GM19395 (cell line): Measurements from ENCODE around the gene PLEKHA3.

ENCODE experiments used
- ATAC-seq: cut with Tn5 transposase; IDR thresholded peaks from one replicate; pipeline ENCODE4 v1.9.1; 2021; ENCODE audit warnings: mild to moderate bottlenecking, moderate library complexity; ENCODE audit not compliant: unreplicated experiment

Gene PLEKHA3

DNA sequence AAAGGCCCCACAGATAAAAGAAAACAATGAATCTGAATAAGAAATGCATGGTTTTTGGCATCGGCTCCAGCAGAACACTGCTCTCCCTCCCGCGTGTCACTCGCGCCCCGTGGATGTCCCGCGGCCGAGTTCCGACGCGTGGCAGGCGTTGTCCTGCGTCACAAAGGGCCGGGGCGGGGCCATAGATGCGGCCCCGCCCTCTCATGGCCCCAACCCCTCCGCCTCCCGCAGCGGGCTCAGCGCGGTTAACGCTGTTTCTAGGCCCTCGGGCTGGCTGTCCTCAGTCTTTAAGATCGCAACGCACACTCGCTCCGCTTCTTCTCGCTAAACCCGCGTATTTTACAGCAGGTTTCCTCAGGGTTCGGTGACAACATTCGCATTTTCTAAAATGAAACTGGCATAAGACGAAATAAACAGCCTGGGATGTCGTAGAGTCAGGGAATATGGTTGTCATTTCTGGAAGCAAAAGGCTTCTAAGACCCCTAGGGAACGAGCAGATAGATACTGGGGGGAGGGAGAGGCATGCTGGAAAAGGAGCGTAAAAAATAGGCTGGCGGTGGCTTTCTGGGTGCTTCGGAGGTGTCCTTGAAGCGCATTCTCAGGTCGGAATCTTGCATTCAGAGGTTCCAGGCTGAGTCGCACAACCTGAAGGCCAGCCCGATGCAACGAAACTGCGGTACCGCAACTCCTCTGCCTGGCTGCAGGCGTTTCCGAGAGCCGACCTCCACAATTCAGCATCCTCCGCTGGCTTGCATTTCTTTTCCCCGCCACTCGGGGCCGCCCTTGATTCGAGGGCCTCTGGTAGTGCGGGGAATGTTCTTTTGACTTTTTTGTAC, 1.6 kb upstream of the PLEKHA3 start, which contains the start of gene FKBP7:
TSS of gene FKBP7 (minus strand) at position 162 of the 836 bp plus-strand sequence. CDS start at position 61, 101 bp downstream.
- peak; percentile 52 for ATAC-seq

DNA sequence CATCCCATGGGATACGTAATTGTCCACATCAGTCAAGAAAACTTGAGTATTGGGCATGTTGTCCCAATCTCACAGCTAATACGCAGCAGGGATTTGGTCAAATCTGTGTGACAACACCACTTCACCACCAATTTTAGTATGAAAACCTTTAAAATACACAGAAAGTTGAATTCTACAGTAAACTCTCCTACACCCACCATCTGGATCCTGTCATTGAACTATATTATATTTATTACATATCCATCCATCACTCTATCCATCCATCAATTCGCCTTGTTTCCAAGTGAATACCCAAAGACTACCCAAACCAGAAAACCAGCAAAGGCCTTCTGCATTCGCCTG, 1.0 kb upstream of the PLEKHA3 start:
- ATAC-seq, result no peak

DNA sequence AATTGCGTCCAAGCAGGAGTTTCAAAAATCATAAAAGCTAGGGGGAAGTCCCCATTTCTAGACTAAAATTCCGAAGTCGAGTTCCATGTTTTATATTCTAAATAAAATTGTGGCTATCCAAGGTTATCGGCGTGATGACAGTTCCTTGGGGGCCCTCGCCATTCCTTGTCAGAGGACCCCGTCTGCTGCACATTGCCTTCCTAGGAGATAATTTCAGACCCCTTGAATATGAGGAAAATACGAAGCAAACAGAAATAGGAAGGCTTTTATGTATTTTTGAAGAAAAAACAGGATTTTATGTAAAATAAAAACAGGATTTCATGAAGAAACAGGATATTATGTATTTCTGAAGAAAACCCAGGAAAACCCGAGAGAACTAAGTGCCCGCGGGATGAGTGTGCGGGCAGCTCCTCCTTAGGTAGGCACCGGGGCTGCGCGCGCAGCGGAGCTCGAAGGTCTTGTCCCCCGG, 465 bp upstream of the PLEKHA3 start:
- no peak for ATAC-seq

DNA sequence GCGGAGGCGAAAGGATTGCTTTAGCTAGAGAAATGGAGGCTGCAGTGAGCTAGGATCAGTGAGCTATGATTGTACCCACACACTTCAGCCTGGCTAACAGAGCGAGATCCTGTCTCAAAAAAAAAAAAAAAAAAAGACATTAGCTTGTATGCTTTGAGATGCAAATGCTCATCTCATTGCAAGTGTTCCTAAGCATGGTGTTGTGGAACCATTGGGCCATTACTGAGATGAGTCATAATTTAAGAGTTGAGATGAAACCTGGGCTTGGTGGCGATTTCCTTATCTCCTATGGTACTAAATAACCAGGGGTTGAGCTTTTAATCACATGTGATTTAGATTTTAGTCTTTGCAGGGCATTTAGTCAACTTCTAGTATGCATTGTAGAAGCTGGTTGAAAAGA, 2.2 kb downstream of the PLEKHA3 start:
- ATAC-seq, result peak; percentile 44

DNA sequence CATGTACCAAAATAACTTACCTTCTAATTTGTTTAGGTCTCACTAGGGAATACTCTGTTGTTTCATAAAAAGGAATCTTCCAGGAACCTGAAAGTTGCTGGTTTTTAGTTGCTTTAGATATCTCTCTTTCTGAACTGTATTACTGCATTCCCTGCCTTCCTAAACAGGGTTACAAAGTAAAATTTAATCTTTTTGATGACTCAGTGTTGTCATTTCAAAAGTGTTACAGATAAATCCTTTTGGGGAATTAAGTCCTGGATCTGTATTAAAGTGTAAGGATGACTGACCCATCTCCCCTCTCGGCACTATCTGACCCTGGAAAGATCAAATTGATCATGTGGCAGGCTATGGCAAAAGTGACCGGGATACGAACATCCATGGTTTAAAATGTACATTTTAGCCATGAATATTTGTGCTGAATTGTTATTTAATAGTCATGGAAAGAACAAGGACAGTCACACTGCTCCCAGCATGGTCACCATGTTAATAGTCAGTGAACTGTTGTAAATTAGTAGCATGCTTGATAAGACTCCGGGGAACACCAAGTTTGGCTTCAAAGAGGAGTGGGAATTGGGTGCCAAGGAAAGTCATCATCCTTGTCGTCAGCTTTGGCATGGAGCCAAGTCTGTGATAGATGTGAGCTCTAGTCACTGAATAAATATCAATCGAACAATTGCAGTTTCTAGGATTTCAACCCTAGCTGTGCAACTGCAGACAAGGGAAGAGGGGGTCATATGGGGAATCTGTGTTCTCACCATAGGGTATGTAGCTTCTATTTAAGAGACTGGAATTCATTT, 4.2 kb downstream of the PLEKHA3 start:
- no peak for ATAC-seq

DNA sequence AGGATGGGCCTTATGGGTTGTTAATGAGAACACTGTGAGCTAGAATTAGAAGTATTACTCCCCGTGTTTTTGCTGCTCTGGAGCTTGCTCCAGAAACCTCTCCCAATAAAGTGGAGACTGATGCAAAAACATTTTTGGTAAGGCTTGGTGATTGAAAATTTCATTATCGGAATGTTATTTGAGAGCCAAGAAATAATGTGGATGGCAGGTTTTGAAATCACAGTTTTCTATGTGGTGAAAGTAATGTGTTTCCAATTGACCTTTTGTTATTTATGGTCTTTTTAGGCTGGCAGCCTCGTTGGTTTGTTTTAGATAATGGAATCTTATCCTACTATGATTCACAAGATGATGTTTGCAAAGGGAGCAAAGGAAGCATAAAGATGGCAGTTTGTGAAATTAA, 5.1 kb downstream of the PLEKHA3 start:
- ATAC-seq, result no peak

DNA sequence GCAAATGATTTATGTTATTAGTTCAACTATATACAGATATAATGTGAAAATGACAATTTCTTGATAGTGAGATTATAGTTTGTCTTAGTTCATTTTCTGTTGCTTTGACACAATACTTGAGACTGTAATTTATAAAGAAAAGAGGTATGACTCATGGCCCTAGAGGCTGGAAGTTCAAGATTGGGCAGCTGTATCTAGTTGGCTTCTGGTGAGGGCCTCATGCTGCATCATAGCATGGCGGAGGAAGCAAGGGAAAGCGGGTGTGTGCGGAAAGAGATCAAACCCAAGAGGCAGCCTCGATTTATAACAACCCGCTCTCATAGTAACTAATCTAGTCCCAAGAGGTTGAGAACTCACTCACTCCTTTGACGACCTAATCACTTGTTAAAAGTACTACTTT, 11.4 kb downstream of the PLEKHA3 start:
- no peak for ATAC-seq

DNA sequence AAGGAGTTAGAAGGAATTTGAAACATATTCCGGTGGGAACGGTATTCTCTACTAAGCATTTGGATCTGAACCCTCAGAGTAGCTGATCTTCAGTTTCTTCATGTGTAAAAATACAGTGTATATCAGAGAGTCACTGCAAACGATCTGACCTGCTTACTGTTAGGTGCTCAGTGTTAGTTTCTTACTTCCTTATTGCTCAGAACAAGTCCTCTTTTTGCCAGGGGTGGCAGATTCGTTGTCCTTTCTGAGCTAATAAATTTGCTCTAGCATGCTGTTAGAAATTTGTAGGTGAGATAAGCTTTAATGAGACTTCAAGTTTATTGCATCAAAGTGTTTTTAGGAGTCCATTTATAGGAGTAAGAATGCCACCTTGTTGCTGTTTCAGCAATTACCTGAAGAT, 15.8 kb downstream of the PLEKHA3 start:
- ATAC-seq, result no peak

DNA sequence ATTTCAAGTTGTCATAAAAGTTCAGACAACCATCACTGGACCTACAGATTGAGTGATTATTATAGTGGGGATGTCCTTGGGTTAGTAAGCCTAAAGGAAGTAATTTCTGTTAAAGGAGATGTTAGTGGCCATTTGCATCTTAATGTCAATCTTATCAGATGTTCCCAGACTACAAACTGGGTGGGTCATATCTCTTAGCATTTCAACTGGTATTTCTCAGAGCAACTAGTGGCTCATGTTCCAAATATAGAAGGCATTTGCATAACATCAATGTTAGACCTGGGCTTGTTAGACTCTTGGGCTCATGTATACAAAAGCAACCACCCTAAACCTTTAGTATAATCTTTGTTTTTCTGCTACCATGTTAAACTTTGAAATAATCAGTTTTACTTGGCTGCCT, 17.9 kb downstream of the PLEKHA3 start:
- ATAC-seq, result peak; percentile 70

DNA sequence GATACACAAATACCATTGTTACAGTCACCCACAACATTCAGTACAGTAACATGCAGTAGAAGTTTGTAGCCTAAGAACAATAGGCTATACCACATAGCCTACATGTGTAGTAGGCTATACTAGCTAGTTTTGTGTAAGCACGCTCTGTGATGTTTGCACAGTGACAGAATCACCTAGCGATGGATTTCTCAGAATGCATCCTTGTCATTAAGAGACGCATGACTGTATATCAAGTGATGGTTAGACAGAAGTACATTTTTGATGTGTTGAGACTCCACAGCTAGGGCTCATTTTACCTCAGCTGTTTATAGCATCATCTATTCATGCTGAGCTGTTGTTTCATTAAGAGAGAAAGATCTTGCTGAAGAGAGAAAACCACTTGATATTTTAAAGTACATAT, 19.4 kb downstream of the PLEKHA3 start:
- no peak for ATAC-seq

DNA sequence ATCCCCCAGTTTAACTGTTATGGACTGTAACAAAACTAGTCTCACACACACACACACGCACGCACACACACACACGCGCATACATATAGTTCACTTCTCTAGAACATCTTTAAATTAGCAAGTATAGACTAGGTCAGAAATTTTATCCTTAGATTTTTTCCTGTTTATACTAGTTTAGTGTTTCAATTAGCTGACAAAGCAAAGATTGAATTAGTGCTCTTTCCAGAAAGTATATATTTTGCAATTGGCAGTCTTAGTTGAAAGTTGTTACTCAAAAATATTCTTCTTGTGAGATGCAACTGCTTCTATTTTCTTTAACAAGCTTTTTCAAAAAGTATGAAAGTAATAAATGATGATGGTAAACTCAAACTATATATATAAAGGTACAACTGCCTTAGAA, 22.5 kb downstream of the PLEKHA3 start:
- no peak for ATAC-seq

DNA sequence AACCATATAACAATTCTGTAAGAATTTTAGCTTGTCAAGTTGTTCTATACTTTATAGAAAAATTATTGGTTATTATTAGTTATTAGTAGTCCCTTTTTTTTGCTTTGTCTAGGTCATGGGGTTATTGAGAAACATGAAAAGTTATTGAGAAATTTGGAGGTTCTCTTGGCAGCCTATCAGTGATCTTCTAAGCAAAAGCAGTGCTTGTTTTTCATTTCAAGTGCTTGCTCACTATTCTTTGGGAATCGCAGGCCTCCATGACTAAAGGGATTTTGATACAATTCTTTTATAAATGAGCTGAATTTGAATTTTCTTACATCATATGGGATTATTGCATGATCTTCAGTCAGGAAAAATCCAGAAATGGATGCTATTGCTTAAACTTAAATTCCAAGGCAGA, 25.8 kb downstream of the PLEKHA3 start:
- no peak for ATAC-seq

DNA sequence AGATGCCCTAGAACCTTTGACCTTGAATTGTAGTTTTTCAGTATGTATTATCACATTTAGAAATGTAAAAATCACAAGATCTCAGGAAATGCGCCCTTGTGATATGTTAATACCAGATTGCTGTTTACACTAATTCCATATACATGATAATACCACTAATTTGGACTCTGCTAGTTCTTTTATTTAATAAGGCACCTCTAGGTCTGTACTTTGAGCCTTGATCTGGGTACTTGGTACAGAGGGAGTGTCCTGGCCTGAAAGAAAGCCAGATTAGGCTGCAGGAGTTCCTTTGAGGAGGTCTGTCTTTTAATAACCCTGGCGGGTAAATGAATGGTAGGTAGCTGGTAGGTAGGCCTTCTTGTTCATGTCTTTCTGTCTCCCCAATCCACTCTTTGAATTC, 26.3 kb downstream of the PLEKHA3 start:
- ATAC-seq, result no peak

DNA sequence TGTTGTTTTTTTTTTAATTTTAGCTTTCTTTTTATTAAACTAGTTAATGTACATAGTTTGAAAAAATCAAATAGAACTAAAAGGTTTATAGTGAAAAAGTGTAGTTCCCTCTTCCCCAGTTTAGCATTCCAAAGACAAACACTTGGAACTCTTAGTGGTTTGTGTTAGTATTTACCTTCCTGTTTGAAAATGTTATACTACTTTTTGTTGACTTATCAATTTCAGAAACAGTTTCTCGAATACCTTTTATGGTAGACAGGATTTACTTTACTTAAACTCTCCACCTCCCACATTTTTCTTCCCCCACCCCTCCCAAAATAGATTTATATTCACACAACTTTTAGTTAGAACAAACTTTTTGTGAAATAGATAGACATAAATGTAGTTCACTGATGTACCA, 26.7 kb downstream of the PLEKHA3 start:
- ATAC-seq, result no peak

DNA sequence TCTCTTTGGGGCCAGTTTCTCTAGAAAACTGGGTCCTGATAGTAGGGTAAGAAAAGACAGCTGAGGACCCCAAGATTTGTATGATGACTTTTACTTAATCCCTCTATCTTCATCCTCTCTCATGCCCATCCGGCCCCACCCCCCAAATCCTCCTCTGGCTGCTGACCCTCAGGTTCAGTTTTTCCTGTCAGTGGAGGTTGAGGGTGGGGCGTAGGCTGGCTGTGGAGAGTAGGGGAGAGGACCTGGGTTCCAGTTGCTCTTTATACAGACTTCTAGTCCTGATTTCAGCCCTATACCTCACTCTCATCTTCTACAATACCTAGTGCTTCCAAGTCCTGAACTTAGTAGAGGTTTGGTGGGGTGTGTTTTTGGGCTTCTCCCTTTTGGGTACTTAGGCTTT, 28.4 kb downstream of the PLEKHA3 start:
- no peak for ATAC-seq

DNA sequence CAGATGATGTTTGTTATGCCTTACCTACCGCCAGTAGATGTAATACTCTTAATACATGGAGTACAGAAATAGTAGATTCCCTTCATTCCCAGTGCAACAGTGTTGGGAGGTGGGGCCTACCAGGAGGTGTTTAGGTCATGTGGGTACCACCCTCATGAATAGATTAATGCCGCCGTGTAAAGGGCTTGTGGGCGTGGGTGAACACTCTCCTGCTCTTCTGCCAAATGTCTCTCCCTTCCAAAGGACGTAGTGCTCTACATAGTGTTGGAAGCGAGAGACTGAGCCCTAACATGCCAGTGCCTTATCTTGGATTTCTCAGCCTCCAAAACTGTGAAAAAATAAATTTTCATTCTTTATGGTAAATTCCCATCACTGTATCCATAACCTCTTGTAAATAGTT, 30.1 kb downstream of the PLEKHA3 start:
- ATAC-seq, result no peak

DNA sequence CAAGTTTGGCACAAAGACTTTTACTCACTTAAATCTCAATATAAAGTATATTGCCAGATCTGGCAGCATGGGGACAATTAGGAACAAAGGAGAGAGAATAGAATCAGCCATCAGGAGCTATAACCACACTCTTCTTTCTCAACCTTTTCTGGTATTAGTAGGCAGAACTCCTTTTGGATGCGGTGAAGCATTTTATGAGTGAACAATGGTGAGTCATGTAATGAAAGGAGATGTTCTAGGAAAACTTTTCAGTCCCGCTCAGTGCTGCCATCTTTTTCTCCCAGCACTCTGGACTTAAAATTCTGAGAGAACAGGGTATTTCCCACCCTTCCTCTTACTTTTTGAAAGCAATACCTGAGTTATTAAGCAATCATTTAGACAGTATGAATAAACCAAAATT, 32.2 kb downstream of the PLEKHA3 start:
- ATAC-seq, result no peak

DNA sequence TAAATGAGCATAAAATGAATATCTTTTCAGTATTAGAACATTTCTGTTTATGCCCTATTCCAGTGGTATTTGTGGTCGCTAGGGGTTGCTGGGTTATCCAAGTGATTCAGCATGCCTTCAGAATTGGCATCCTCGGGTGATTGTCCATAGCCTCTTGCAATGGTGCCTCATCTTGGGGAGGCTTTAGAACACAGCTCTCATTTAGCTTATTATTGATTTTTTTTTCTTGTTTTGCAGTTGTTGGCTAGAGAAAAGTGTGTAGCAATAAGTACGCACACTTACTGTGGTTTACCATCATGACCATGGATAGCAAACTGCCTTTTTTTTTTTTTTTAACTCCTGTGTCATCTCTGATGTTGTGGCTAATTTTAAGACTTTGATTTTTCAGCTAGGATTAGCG, 33.6 kb downstream of the PLEKHA3 start:
- no peak for ATAC-seq

DNA sequence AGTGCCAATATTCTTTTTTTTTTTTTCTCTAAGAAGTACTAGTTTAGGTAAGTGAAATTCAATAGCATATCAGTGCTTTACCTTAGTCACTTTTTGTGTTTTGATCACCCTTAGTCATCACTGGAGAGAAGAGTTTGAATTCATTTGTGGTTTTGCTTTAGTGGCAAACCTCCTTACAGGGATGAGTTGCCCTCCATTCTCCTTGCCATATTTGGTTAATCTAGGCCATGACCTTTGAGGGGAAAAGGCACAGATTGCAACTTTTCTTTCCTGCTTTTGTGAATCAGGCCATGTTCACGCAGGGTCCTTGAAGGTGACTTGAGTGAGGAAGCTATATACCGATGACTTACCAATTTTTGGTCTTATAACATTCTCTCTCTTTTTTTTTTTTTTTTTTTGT, 34.4 kb downstream of the PLEKHA3 start:
- ATAC-seq, result peak; percentile 59

DNA sequence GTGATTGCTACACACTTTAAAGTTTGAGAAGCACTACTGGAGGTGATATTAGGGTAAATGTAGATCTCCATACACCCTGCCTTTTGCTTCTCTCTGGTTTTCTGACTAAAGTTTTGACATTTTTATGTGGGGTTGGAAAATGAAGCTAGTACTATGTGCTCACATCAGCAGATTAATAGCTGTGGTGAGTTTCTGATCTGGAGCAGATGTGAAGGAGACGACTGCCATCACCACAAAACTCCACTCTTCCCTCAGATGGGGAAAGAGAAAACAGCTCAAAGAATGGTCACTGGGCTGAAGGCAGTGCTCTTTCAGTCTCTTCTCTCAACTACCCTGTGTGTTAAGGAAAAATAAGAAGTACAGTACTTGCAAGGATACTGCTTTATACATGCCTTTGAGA, 37.2 kb downstream of the PLEKHA3 start:
- no peak for ATAC-seq

DNA sequence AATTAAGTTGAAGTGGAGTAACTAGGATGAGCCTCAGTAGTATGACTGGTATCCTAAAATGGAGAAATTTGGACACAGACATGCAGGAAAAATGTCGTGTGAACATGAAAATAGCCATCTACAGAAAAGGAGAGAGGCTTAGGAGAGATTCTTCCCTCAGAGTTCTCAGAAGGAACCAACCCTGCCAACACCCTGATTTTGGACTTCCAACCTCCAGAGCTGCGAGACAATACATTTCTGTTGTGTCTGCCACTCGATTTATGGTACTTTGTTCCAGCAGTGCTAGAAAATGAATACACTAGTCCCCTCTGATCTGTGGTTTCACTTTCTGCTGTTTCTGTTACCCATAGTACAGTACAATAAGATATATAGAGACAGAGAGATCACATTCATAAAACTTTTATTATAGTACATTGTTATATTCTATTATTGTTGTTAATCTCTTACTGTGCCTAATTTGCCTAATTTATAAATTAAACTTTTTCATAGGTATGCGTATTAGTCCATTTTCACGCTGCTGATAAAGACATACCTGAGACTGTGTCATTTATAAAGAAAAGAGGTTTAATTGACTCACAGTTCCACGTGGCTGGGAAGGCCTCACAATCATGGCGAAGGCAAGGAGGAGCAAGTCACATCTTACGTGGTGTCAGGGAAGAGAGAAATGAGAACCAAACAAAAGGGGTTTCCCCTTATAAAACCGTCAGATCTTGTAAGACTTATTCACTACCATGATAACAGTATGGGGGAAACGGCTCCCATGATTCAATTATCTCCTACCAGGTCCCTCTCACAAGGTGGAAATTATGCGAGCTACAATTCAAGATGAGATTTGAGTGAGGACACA, 41.3 kb downstream of the PLEKHA3 start:
- no peak for ATAC-seq
